Activated CD8-positive, alpha-beta memory T cell treated with anti-CD3 and anti-CD28 coated beads, Interleukin-2, amount 50 U/mL, for 24 hours (primary cell): ENCODE data around the gene ATP8B1.

Experiments
- DNase-seq: peaks from one replicate; pipeline ENCODE4 v3.0.0-alpha.2; 2020; ENCODE audit errors: extremely low read depth

ATP8B1 gene

GRCh38 chr18:57792631-57793301 lies 10.3 kb downstream of the ATP8B1 start:
- no peak for DNase-seq

DNA sequence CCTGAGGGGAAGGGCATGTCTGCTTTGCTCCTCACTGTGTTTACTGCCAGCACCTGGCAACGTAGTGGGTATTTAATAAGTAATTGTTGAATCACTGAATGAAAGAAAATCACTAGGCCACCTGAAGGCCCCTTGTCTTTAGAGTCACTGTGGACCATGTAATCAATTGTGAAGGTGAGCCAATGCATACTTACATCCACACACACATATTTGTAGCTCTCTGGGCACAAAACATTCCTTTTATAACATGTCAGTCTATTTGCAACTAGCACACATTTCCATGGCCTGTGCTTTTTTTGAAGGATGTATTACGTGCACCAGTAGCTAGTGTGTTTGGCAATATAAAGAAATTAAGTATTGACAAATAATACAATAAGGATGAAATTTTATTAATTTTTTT lies 11.2 kb downstream of the ATP8B1 start:
- no peak for DNase-seq

- DNase-seq = no peak
Observed at GRCh38 chr18:57791192-57791591, 11.9 kb downstream of the ATP8B1 start.

GRCh38 chr18:57790316-57790715 lies 12.8 kb downstream of the ATP8B1 start:
- no peak for DNase-seq

- DNase-seq = no peak
Observed at GRCh38 chr18:57789759-57790158, 13.4 kb downstream of the ATP8B1 start.

DNA sequence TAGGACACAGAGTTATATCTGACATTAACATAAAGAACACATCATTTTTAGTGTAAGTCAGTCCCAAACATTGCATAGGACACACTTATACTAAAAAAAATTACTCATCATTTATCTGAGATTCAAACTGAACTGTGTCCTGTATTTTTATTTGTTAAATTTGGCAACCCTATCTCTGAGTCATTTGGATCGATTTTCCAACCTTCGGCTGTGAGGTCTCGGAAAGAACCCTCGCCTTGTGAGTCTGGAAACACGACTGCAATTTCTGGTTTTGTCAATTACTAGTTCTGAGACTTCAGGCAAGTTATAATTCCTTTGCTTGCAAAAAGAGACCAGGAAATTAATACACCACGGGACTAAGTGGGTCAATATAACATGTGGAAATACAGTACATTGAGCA lies 14.0 kb downstream of the ATP8B1 start:
- DNase-seq = no peak

GRCh38 chr18:57787068-57787685 lies 15.9 kb downstream of the ATP8B1 start:
- DNase-seq = no peak

GRCh38 chr18:57785751-57786437 lies 17.2 kb downstream of the ATP8B1 start:
- DNase-seq = no peak

GRCh38 chr18:57784801-57785114 lies 18.4 kb downstream of the ATP8B1 start:
- no peak for DNase-seq

GRCh38 chr18:57784034-57784800 lies 18.9 kb downstream of the ATP8B1 start:
- no peak for DNase-seq

- DNase-seq = no peak
Observed at GRCh38 chr18:57782049-57782448, 21.1 kb downstream of the ATP8B1 start.

- DNase-seq = no peak
Observed at GRCh38 chr18:57780706-57781347, 22.3 kb downstream of the ATP8B1 start.

GRCh38 chr18:57780318-57780705 lies 22.8 kb downstream of the ATP8B1 start:
- no peak for DNase-seq

- DNase-seq = no peak
Observed at GRCh38 chr18:57776767-57777166, 26.3 kb downstream of the ATP8B1 start.

GRCh38 chr18:57776354-57776753 lies 26.8 kb downstream of the ATP8B1 start:
- DNase-seq = no peak

- DNase-seq = no peak
Observed at GRCh38 chr18:57775937-57776336, 27.2 kb downstream of the ATP8B1 start.

GRCh38 chr18:57772387-57772799 lies 30.7 kb downstream of the ATP8B1 start:
- DNase-seq = no peak

DNA sequence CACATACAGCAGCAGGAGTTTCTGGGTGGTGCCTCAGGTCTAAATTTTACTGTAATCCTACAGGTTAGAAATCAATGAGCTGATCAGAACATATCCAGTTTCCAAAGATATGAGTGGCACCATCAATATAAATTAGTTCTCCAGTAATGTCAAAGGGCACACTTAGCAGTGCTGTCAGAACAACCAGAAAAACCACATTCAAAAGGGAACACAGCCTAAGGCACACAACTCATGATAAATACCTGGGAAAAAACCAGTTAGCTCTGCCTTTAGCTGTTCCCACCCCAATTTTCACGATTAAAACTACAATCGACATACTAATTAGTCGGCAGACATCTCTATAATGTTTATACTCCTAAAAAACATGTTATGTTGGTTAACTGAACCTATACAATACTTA lies 31.5 kb downstream of the ATP8B1 start:
- DNase-seq = no peak

DNA sequence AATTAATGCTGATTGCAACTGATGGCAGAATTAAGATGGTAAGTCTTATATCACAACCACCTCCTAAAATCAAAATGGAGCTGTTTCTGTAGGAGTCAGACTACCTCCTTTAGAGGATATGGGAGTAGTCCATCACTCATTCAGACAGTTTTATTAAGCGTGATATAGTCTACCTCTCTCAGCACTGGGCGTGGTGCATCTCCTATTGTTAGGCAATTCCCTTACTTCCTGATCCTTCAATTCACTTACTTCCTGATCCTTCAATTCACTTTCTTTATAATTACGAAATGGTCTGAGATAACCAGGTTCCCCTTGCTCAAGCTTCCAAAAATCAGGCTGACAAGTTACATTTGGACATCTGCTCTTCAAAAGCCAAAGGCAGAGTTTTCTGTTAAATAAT lies 31.9 kb downstream of the ATP8B1 start:
- no peak for DNase-seq

DNA sequence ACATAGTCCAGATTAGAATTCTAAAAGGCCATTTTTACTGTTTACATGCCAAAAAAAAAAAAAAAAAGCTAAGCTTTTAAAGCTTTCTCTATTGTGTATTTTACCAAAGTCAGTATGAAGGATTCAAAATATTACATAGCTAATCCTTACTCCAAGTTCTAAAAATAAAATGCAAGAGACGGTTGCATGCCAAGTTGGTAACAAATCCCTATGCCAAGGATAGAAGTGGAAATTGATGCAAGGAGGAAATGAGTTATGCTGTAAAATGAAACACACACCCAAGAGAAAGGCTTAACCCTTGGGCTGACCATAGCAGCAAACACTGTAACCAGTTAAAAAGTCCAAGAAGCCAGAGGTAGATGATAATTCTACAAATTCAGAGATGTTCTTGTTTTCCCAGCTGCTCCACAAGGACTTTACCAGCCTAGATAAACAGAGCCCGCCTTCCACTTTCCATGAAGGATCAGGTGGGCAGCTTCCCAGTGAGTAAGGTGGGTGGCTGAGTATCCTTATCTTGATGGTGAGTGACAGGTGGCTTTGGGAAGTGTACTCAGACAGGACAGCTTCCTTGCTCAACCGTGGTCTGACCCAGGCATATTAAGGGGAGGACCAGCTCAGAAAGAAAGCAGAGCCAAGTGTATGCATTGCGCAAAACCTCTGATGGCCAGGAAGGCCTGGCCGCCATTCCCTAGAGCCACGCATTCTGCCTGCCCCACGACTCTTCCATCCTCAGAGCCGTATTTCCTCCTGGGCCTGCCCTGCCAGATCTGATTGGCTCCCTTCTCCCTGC lies 34.4 kb downstream of the ATP8B1 start:
- no peak for DNase-seq
